Testis (tissue), 2 donors: ENCODE measurements around the gene SKA3.

Experiments used
- CTCF ChIP-seq, 3 experiments: fragments of 450-650 bp in 2 of 3; fragments of 200-600 bp in 1 of 3; sonication (generic) in 1 of 3; IDR thresholded peaks; one replicate each; pipeline ENCODE4 v1.5.1; 2016 to 2019; ENCODE audit warnings: antibody characterized with exemption in 3 of 3, mild to moderate bottlenecking in 2 of 3, moderate library complexity in 1 of 3
- POLR2A ChIP-seq: fragments of 450-650 bp; IDR thresholded peaks from one replicate; pipeline ENCODE4 v1.6.1; 2017; ENCODE audit warnings: antibody characterized with exemption, mild to moderate bottlenecking, moderate library complexity

- TF ChIP-seq CTCF (IDR thresholded peaks at IDR 0.05) = no peak
- TF ChIP-seq POLR2A = no peak
Measured at GRCh38 chr13:21138561-21138960, 37.8 kb downstream of the SKA3 start.
